CD4-positive, alpha-beta T cell treated with Interleukin-2 at 100 ng/mL for 4 hours (primary cell): ENCODE data around the gene CSN2.
"Not testable (repeated sequence)": the region's sequence is repeated elsewhere in the genome, so short reads cannot be mapped to it uniquely, and the experiment has no call there.

Experiments
- DNase-seq: peaks from one replicate; pipeline ENCODE4 v3.0.0-alpha.2; 2020; ENCODE audit warnings: low spot score

Gene CSN2

GRCh38 chr4:69965628-69966027 lies at the start of gene CSN2:
Gene CSN2 (minus strand): TSS chr4:69965728. CDS start chr4:69960995, 4,733 bp downstream.
- no peak for DNase-seq

GRCh38 chr4:70008771-70009170 lies 43.2 kb upstream of the CSN2 start:
- no peak for DNase-seq

GRCh38 chr4:70002507-70002906 lies 37.0 kb upstream of the CSN2 start:
- no peak for DNase-seq

GRCh38 chr4:70000711-70001110 lies 35.2 kb upstream of the CSN2 start:
- DNase-seq = no peak

- DNase-seq = no peak
Measured at GRCh38 chr4:69999420-69999819, 33.9 kb upstream of the CSN2 start.

GRCh38 chr4:69995526-69996016 lies 30.0 kb upstream of the CSN2 start, which contains the start of gene STATH:
Gene STATH (plus strand): TSS chr4:69995966. CDS start chr4:69998438, 2,472 bp downstream.
- DNase-seq = no peak

- DNase-seq = no peak
Measured at GRCh38 chr4:69994782-69995181, 29.3 kb upstream of the CSN2 start.

- no peak for DNase-seq
Measured at GRCh38 chr4:69991016-69991415, 25.5 kb upstream of the CSN2 start.

- DNase-seq = no peak
Measured at GRCh38 chr4:69986663-69987062, 21.1 kb upstream of the CSN2 start.

- no peak for DNase-seq
Measured at GRCh38 chr4:69984030-69984443, 18.5 kb upstream of the CSN2 start.

GRCh38 chr4:69977582-69977981 lies 12.1 kb upstream of the CSN2 start:
- no peak for DNase-seq

- no peak for DNase-seq
Measured at GRCh38 chr4:69974631-69975030, 9.1 kb upstream of the CSN2 start.

GRCh38 chr4:69970071-69970470 lies 4.5 kb upstream of the CSN2 start:
- DNase-seq = no peak

GRCh38 chr4:69957209-69957608 lies 8.3 kb downstream of the CSN2 start:
- no peak for DNase-seq

- no peak for DNase-seq
Measured at GRCh38 chr4:69951602-69952001, 13.9 kb downstream of the CSN2 start.

GRCh38 chr4:69936566-69936965 lies 29.0 kb downstream of the CSN2 start:
- DNase-seq = no peak

- no peak for DNase-seq
Measured at GRCh38 chr4:69934150-69934549, 31.4 kb downstream of the CSN2 start.

GRCh38 chr4:69930768-69931167 lies 34.8 kb downstream of the CSN2 start, which contains the start of gene CSN1S1:
Gene CSN1S1 (plus strand): TSS chr4:69931068. CDS start chr4:69932556, 1,488 bp downstream.
- DNase-seq = no peak

GRCh38 chr4:69923782-69924410 lies 41.6 kb downstream of the CSN2 start:
- DNase-seq = not testable (repeated sequence)

GRCh38 chr4:69920874-69921273 lies 44.7 kb downstream of the CSN2 start:
- DNase-seq = no peak

- DNase-seq = no peak
Measured at GRCh38 chr4:69910016-69910782, 55.3 kb downstream of the CSN2 start.

GRCh38 chr4:69909195-69909594 lies 56.3 kb downstream of the CSN2 start:
- no peak for DNase-seq

GRCh38 chr4:69907151-69907550 lies 58.4 kb downstream of the CSN2 start:
- no peak for DNase-seq
